Measurements from ENCODE around the gene THRAP3.

- TF ChIP-seq POLR2A (IDR thresholded peaks at IDR 0.05; ENCODE audit: low read depth, low read length) (no peak), POLR2AphosphoS5 (IDR thresholded peaks at IDR 0.05; ENCODE audit: low read depth, low read length) (no peak)
These were observed 55.6 kb downstream of the THRAP3 start for GRCh38 chr1:36279789-36280296.

All from GM12892 (cell line).